Measurements from ENCODE around the gene ST3GAL3. TPM values are rescaled to one million over a fixed set of nuclear protein-coding genes. Genes with fewer than 3 reads are reported as not detected.
A peak's percentile ranks its signal among the peaks of the same experiment; 100 is the strongest.

ST3GAL3 gene
- total and polyA plus RNA-seq, 10 of the 15 experiments (the other 5 are each of a cell fraction or from before 2014, with no cell fraction given), result 1.2 to 19.3 (median 11.0) TPM

- TF ChIP-seq, protein P1, sequence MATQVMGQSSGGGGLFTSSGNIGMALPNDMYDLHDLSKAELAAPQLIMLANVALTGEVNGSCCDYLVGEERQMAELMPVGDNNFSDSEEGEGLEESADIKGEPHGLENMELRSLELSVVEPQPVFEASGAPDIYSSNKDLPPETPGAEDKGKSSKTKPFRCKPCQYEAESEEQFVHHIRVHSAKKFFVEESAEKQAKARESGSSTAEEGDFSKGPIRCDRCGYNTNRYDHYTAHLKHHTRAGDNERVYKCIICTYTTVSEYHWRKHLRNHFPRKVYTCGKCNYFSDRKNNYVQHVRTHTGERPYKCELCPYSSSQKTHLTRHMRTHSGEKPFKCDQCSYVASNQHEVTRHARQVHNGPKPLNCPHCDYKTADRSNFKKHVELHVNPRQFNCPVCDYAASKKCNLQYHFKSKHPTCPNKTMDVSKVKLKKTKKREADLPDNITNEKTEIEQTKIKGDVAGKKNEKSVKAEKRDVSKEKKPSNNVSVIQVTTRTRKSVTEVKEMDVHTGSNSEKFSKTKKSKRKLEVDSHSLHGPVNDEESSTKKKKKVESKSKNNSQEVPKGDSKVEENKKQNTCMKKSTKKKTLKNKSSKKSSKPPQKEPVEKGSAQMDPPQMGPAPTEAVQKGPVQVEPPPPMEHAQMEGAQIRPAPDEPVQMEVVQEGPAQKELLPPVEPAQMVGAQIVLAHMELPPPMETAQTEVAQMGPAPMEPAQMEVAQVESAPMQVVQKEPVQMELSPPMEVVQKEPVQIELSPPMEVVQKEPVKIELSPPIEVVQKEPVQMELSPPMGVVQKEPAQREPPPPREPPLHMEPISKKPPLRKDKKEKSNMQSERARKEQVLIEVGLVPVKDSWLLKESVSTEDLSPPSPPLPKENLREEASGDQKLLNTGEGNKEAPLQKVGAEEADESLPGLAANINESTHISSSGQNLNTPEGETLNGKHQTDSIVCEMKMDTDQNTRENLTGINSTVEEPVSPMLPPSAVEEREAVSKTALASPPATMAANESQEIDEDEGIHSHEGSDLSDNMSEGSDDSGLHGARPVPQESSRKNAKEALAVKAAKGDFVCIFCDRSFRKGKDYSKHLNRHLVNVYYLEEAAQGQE (IDR thresholded peaks at IDR 0.05; ENCODE audit: low read depth, low read length), result no peak
- TF ChIP-seq DPF2 (IDR thresholded peaks at IDR 0.05) (peak; percentile 90), IKZF1 (conservative IDR thresholded peaks at IDR 0.05) (peak; percentile 90), EGR1 (IDR thresholded peaks at IDR 0.05; ENCODE audit: borderline replicate concordance in 1 of 2, low read depth in 2 of 2, low read length in 2 of 2) (peak in 1 of 2 experiments; percentile 81; a peak in 2 of 3 replicates), TAF1 (IDR thresholded peaks at IDR 0.05; ENCODE audit: borderline replicate concordance, low read depth, low read length) (peak; percentile 92), POU2F2 (IDR thresholded peaks at IDR 0.05; ENCODE audit: borderline replicate concordance, low read depth, low read length) (peak; percentile 37; the same call in 2 of the 3 replicates), RFX5 (IDR thresholded peaks at IDR 0.05; ENCODE audit: low read depth, low read length) (peak; percentile 74; the same call in 1 of the 2 replicates), PML (IDR thresholded peaks at IDR 0.05; ENCODE audit: low read length) (peak; percentile 53; the same call in 1 of the 2 replicates), BACH1 (IDR thresholded peaks at IDR 0.05; ENCODE audit: borderline replicate concordance) (peak; percentile 69), LARP7 (IDR thresholded peaks at IDR 0.05) (peak; percentile 90; the same call in 1 of the 2 replicates), ZNF24 (IDR thresholded peaks at IDR 0.05) (0 out of 2 replicates have a peak, but pooled peaks have one; percentile 44)
- TF ChIP-seq, protein P2, sequence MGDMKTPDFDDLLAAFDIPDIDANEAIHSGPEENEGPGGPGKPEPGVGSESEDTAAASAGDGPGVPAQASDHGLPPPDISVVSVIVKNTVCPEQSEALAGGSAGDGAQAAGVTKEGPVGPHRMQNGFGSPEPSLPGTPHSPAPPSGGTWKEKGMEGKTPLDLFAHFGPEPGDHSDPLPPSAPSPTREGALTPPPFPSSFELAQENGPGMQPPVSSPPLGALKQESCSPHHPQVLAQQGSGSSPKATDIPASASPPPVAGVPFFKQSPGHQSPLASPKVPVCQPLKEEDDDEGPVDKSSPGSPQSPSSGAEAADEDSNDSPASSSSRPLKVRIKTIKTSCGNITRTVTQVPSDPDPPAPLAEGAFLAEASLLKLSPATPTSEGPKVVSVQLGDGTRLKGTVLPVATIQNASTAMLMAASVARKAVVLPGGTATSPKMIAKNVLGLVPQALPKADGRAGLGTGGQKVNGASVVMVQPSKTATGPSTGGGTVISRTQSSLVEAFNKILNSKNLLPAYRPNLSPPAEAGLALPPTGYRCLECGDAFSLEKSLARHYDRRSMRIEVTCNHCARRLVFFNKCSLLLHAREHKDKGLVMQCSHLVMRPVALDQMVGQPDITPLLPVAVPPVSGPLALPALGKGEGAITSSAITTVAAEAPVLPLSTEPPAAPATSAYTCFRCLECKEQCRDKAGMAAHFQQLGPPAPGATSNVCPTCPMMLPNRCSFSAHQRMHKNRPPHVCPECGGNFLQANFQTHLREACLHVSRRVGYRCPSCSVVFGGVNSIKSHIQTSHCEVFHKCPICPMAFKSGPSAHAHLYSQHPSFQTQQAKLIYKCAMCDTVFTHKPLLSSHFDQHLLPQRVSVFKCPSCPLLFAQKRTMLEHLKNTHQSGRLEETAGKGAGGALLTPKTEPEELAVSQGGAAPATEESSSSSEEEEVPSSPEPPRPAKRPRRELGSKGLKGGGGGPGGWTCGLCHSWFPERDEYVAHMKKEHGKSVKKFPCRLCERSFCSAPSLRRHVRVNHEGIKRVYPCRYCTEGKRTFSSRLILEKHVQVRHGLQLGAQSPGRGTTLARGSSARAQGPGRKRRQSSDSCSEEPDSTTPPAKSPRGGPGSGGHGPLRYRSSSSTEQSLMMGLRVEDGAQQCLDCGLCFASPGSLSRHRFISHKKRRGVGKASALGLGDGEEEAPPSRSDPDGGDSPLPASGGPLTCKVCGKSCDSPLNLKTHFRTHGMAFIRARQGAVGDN (IDR thresholded peaks at IDR 0.05), result peak; percentile 74
- TF ChIP-seq, protein P3, sequence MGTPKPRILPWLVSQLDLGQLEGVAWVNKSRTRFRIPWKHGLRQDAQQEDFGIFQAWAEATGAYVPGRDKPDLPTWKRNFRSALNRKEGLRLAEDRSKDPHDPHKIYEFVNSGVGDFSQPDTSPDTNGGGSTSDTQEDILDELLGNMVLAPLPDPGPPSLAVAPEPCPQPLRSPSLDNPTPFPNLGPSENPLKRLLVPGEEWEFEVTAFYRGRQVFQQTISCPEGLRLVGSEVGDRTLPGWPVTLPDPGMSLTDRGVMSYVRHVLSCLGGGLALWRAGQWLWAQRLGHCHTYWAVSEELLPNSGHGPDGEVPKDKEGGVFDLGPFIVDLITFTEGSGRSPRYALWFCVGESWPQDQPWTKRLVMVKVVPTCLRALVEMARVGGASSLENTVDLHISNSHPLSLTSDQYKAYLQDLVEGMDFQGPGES (IDR thresholded peaks at IDR 0.05), result peak; percentile 74; the same call in 1 of the 2 replicates
Observed at GRCh38 chr1:43707190-43708001, at the start of gene ST3GAL3 (continued).

All from GM12878 (cell line).